ENCODE results near the gene RAB25. TPM values are rescaled to one million over a fixed set of nuclear protein-coding genes. Genes with fewer than 3 reads are reported as not detected.
A peak's percentile ranks its signal among the peaks of the same experiment; 100 is the strongest.

The RAB25 gene
- total and polyA plus RNA-seq, 11 donors: 0.38 TPM; not detected in 10

DNA sequence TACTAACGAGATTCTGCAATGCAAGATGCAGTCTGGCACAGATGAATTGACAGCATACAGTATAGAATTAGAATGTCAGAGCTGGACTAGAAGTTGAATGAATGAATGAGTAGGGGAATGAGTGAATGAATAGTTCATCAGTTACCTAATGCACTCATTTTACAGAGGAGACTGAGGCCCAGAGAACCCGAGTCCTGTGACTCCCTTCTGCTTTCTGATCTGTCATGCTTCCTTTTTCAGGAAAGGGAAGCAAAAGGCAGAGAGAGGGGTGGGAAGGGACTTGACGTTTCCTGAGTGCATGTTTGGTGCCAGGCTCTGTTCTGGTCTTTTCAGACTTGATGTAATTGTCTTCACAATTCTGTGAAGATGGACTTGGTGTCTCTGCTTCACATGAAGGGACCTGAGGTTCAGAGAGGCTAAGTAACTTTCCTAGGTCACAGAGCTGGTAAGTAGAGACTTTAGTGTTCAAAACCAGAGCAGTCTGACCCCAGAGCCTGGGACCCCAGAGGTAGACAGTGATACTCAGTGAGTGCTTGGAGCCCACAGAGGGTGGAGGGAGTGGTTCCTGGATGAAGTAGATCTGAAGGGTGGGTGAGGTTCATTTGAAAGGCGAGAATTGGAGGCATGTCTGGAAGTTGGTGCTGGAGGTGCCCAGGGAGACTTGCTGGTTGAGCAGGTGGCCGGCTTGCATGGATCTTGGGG is 29.3 kb downstream of the RAB25 start:
- no peak for DNase-seq
- H3K4me3 ChIP-seq: no peak overlapping the region
- H3K4me1 ChIP-seq: peaks cover 0 to 24% (median 6%) of the 10 kb centered on the region in 12 donors
- no peaks in the 10 kb centered on the region for H3K9me3 ChIP-seq
- ATAC-seq: peak in 3 of 4 donors; percentile 2 to 46 (median 32)
- intact Hi-C loops (cut with DNase I): loop anchor here (1.0 to 5.0 kb wide), 4 partner anchors 132 to 135 kb away; no protein-coding TSS in a partner anchor
- WGBS, 4 donors: 34 to 39% (median 37%) methylated on average over 5 of the region's 5 CpGs
- TF ChIP-seq, protein P1, sequence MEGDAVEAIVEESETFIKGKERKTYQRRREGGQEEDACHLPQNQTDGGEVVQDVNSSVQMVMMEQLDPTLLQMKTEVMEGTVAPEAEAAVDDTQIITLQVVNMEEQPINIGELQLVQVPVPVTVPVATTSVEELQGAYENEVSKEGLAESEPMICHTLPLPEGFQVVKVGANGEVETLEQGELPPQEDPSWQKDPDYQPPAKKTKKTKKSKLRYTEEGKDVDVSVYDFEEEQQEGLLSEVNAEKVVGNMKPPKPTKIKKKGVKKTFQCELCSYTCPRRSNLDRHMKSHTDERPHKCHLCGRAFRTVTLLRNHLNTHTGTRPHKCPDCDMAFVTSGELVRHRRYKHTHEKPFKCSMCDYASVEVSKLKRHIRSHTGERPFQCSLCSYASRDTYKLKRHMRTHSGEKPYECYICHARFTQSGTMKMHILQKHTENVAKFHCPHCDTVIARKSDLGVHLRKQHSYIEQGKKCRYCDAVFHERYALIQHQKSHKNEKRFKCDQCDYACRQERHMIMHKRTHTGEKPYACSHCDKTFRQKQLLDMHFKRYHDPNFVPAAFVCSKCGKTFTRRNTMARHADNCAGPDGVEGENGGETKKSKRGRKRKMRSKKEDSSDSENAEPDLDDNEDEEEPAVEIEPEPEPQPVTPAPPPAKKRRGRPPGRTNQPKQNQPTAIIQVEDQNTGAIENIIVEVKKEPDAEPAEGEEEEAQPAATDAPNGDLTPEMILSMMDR (IDR thresholded peaks at IDR 0.05): no peak
- TF ChIP-seq POLR2A (IDR thresholded peaks at IDR 0.05): no peak
- peak overlapping the region in 2 of 12 donors; percentile 32 to 76 for H3K27ac ChIP-seq
- H3K36me3 ChIP-seq: no peaks in the 10 kb centered on the region
- no peaks in the 10 kb centered on the region for H3K27me3 ChIP-seq

DNA sequence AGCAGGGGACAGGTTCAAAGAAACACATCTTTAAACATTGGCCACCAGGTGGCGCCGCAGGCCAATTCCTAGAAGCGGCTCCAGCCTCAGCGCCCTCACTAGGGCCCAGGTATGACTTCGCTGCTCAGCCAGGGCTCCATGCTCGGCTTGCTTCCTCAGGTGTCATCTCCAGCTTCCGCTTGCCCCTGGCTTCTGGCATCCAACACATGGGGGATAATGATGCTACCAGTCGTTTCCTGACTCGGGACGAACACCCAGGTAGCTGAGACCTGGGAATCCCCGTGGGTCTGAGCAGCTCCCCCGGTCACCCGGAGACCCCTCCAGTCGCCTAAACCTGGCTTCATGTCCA is 29.9 kb downstream of the RAB25 start:
- intact Hi-C loops (cut with DNase I): loop anchor here (1.0 to 5.0 kb wide), 4 partner anchors 131 to 134 kb away; no protein-coding TSS in a partner anchor
- Histone ChIP-seq H3K27ac (peak overlapping the region in 2 of 12 donors; percentile 32 to 75), H3K4me1 (peaks cover 0 to 29% (median 9%) of the 10 kb centered on the region in 12 donors), H3K4me3 (no peak overlapping the region), H3K9me3 (no peaks in the 10 kb centered on the region), H3K27me3 (no peaks in the 10 kb centered on the region), H3K36me3 (no peaks in the 10 kb centered on the region)
- TF ChIP-seq POLR2A (IDR thresholded peaks at IDR 0.05): no peak
- TF ChIP-seq, protein P1 (IDR thresholded peaks at IDR 0.05): peak; percentile 74 to 94 (median 89)
- WGBS, 4 donors: 36 to 44% (median 38%) methylated on average over 12 to 14 of the region's 14 CpGs
- DNase-seq (peak; percentile 78 to 92 (median 84)), ATAC-seq (peak; percentile 65 to 84 (median 80))

DNA sequence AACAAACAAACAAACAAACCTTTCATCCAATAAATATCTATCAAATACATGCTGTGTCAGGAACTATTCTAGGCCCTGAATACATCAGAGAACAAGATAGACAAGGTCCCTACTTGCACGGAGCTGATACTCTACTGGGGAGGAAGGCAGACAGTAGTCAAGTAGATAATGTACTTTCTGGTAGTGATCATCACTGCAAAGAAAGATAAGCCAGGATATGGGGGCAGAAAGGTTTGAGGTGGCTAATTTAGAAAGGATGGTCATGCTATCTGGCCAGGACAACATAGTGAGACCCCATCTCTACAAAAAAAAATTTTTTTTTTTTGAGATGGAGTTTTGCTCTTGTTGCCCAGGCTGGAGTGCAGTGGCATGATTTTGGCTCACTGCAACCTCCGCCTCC is 30.6 kb downstream of the RAB25 start:
- 52 to 64% (median 57%) methylated on average over 2 of the region's 2 CpGs for WGBS, 4 donors
- DNase-seq (no peak), ATAC-seq (no peak)
- Histone ChIP-seq H3K36me3 (no peaks in the 10 kb centered on the region), H3K9me3 (no peaks in the 10 kb centered on the region), H3K4me3 (no peak overlapping the region), H3K4me1 (peaks cover 0 to 34% (median 15%) of the 10 kb centered on the region in 12 donors), H3K27me3 (no peaks in the 10 kb centered on the region), H3K27ac (no peak overlapping the region)
- TF ChIP-seq, protein P1 (IDR thresholded peaks at IDR 0.05): no peak
- no peak for TF ChIP-seq POLR2A (IDR thresholded peaks at IDR 0.05)
- intact Hi-C loops (cut with DNase I): loop anchor here in 6 of 10 donors (1.0 to 5.0 kb wide), 4 partner anchors 39 to 133 kb away; no protein-coding TSS in a partner anchor

DNA sequence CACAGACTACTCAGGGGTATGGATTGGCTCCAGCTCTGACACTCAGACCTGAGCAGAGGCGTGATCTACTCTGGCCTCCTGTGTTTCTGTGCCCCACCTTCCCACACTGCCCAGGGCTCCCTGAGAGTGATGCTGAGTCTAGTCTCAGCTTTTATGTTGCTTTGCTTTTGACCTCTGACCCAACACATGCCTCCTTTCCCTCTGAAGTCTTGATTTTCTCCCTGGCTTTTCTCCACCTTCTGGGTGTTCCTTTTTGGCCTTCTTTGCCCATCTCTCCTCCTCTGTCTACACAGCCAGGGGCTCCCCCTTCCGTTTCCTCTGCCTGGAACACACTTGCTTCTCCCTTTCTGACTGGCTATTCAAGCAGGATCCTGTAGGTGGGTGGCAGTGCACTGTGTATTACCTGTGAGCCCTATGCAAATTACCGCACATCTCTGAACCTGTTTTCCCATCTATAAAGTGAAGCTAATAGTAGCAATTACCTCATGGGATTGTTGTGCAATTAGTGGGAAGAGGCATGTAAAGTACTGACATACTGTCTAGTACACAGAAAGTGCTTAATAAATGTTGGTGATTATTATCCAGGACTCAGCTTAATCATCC is 35.0 kb downstream of the RAB25 start:
- H3K9me3 ChIP-seq: no peaks in the 10 kb centered on the region
- no peaks in the 10 kb centered on the region for H3K36me3 ChIP-seq
- no peak for TF ChIP-seq POLR2A (IDR thresholded peaks at IDR 0.05)
- TF ChIP-seq, protein P1 (IDR thresholded peaks at IDR 0.05): no peak
- DNase-seq (no peak), ATAC-seq (no peak)
- 78 to 89% (median 83%) methylated on average over 3 of the region's 3 CpGs for WGBS, 4 donors
- intact Hi-C loops (cut with DNase I): loop anchor here in 9 of 10 donors (1.0 to 2.0 kb wide), 3 partner anchors 33 to 35 kb away; no protein-coding TSS in a partner anchor
- peak overlapping the region in 2 of 12 donors; percentile 27 for H3K4me3 ChIP-seq
- H3K4me1 ChIP-seq: peaks cover 0 to 42% (median 25%) of the 10 kb centered on the region in 12 donors
- H3K27me3 ChIP-seq: no peaks in the 10 kb centered on the region
- peak overlapping the region in 11 of 12 donors; percentile 57 to 92 (median 86) for H3K27ac ChIP-seq

Data from heart left ventricle (tissue), 16 donors.